ENCODE measurements around the gene TFCP2L1. TPM values are rescaled to one million over a fixed set of nuclear protein-coding genes. Genes with fewer than 3 reads are reported as not detected.

Gene TFCP2L1
- total RNA-seq, 1 experiment from 2014 or later, result 1.8 TPM

- no peaks in the 10 kb centered on the region for H3K9me3 ChIP-seq (ENCODE audit: control insufficient read depth, low read depth, low read length)
- TF ChIP-seq, protein P1, sequence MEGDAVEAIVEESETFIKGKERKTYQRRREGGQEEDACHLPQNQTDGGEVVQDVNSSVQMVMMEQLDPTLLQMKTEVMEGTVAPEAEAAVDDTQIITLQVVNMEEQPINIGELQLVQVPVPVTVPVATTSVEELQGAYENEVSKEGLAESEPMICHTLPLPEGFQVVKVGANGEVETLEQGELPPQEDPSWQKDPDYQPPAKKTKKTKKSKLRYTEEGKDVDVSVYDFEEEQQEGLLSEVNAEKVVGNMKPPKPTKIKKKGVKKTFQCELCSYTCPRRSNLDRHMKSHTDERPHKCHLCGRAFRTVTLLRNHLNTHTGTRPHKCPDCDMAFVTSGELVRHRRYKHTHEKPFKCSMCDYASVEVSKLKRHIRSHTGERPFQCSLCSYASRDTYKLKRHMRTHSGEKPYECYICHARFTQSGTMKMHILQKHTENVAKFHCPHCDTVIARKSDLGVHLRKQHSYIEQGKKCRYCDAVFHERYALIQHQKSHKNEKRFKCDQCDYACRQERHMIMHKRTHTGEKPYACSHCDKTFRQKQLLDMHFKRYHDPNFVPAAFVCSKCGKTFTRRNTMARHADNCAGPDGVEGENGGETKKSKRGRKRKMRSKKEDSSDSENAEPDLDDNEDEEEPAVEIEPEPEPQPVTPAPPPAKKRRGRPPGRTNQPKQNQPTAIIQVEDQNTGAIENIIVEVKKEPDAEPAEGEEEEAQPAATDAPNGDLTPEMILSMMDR (conservative IDR thresholded peaks at IDR 0.05), result no peak
- no peaks in the 10 kb centered on the region for H3K36me3 Mint-ChIP-seq (ENCODE audit: insufficient read depth in 1 of 3, low read depth in 3 of 3)
- H2AFZ ChIP-seq (ENCODE audit: low read length), result no peak overlapping the region
- no peak overlapping the region for H4K5ac ChIP-seq (ENCODE audit: insufficient read length, low read depth, low read length)
- peaks cover 10% of the 10 kb centered on the region; the same call in 1 of the 2 replicates for H3K27me3 ChIP-seq (ENCODE audit: insufficient read depth, low read length)
- H3K79me1 ChIP-seq (ENCODE audit: insufficient read depth, low read depth, low read length, poor library complexity, severe bottlenecking), result no peaks in the 10 kb centered on the region
- H3K4me3 Mint-ChIP-seq, result no peak overlapping the region
- H3K4ac ChIP-seq (ENCODE audit: low read depth, low read length), result no peak overlapping the region
- no peaks in the 10 kb centered on the region for H3K79me2 ChIP-seq (ENCODE audit: insufficient read depth, low read length)
- H2BK20ac ChIP-seq (ENCODE audit: low read depth, low read length, poor library complexity, severe bottlenecking), result no peak overlapping the region
- no peak overlapping the region for H2BK12ac ChIP-seq (ENCODE audit: insufficient read length, low read depth, low read length)
- no peak overlapping the region for H3K56ac ChIP-seq (ENCODE audit: insufficient read length, low read depth, low read length)
- peaks cover 3% of the 10 kb centered on the region for H3K23me2 ChIP-seq (ENCODE audit: insufficient read length, low read depth, low read length, poor library complexity, severe bottlenecking)
- H4K91ac ChIP-seq (ENCODE audit: insufficient read length, low read depth, low read length), result no peak overlapping the region
- no peak overlapping the region; a peak in 2 of 7 replicates for H3K27ac Mint-ChIP-seq
- peaks cover 7 to 10% of the 10 kb centered on the region in 2 experiments for H3K4me1 Mint-ChIP-seq
- no peak overlapping the region for H3T11ph ChIP-seq (ENCODE audit: low read length)
- H3K9me3 Mint-ChIP-seq, result peaks cover 0 to 3% of the 10 kb centered on the region in 2 experiments; a peak in 1 of 5 replicates
- H2BK120ac ChIP-seq (ENCODE audit: low read depth, low read length, poor library complexity, severe bottlenecking), result no peak overlapping the region
- no peaks in the 10 kb centered on the region for H4K20me1 ChIP-seq (ENCODE audit: control insufficient read depth, insufficient read depth, insufficient read length)
- no peak overlapping the region for H2BK5ac ChIP-seq (ENCODE audit: insufficient read length, low read length)
- no peak for DNase-seq
- no peak overlapping the region for H3K18ac ChIP-seq (ENCODE audit: insufficient read length, low read depth, low read length)
- no peak overlapping the region for H3K23ac ChIP-seq (ENCODE audit: insufficient read length, low read depth, low read length)
- H4K8ac ChIP-seq (replicated peaks; ENCODE audit: insufficient read length, low read depth, low read length), result no peak overlapping the region
- peaks cover 37% of the 10 kb centered on the region for H3K27me3 Mint-ChIP-seq (ENCODE audit: low read depth)
- H2AK5ac ChIP-seq (ENCODE audit: insufficient read length, low read length), result no peak overlapping the region
- no peaks in the 10 kb centered on the region for H3K4me1 ChIP-seq (ENCODE audit: insufficient read depth, low read length)
- H2BK15ac ChIP-seq (ENCODE audit: low read depth, low read length), result no peak overlapping the region
- no peak overlapping the region for H3K27ac ChIP-seq (ENCODE audit: insufficient read length, low read depth, low read length)
- no CpG with 5 or more reads among the region's 19 CpGs for WGBS (ENCODE audit: extremely low coverage, insufficient read length, low lambda C conversion rate)
- no peak overlapping the region for H3K14ac ChIP-seq (ENCODE audit: insufficient read depth, low read length)
- no peak overlapping the region for H3K4me2 ChIP-seq (ENCODE audit: insufficient read depth, insufficient read length, low read length)
- H3K9ac ChIP-seq (ENCODE audit: extremely low read depth, insufficient read length, low read length), result no peak overlapping the region
Observed at GRCh38 chr2:121281107-121281506, 3.9 kb downstream of the TFCP2L1 start.

Measured in H9 (cell line).